ENCODE results near the gene MACROD2.

DNA sequence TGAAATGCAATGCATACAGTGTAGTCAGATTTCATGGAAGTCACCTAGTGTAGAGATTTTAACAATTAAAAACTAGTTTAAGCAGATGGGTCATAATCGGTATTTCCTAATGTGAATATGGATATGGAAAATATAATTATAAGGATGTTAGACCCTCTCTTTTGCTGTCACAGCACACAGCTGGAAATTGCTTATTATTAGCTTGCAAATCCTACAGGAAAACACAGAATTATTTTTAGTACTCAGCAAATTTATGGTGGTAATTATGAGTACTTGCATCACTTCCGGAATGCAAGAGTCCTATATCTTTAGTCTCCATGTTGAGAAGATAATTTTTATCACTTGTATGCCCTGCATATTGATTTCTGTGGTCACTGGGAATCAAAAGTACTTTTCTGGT, 1584.4 kb downstream of the MACROD2 start:
- TF ChIP-seq, protein P1, sequence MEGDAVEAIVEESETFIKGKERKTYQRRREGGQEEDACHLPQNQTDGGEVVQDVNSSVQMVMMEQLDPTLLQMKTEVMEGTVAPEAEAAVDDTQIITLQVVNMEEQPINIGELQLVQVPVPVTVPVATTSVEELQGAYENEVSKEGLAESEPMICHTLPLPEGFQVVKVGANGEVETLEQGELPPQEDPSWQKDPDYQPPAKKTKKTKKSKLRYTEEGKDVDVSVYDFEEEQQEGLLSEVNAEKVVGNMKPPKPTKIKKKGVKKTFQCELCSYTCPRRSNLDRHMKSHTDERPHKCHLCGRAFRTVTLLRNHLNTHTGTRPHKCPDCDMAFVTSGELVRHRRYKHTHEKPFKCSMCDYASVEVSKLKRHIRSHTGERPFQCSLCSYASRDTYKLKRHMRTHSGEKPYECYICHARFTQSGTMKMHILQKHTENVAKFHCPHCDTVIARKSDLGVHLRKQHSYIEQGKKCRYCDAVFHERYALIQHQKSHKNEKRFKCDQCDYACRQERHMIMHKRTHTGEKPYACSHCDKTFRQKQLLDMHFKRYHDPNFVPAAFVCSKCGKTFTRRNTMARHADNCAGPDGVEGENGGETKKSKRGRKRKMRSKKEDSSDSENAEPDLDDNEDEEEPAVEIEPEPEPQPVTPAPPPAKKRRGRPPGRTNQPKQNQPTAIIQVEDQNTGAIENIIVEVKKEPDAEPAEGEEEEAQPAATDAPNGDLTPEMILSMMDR (conservative IDR thresholded peaks at IDR 0.05) = no peak
- no peak for TF ChIP-seq ZFX (IDR thresholded peaks at IDR 0.05)
